Activated naive CD8-positive, alpha-beta T cell (primary cell): ENCODE results near the gene CKAP4.

Source experiments
- H3K27ac Mint-ChIP-seq: one replicate; pipeline ENCODE4 v1.8.0; 2021; ENCODE audit warnings: mixed read lengths
- H3K27me3 Mint-ChIP-seq: one replicate; pipeline ENCODE4 v1.8.0; 2021; ENCODE audit warnings: mixed read lengths
- H3K36me3 Mint-ChIP-seq: one replicate; pipeline ENCODE4 v1.8.0; 2021; ENCODE audit warnings: mixed read lengths
- H3K4me1 Mint-ChIP-seq: one replicate; pipeline ENCODE4 v1.8.0; 2021; ENCODE audit warnings: low read depth, mixed read lengths
- H3K4me3 Mint-ChIP-seq: one replicate; pipeline ENCODE4 v1.8.0; 2021; ENCODE audit warnings: mild to moderate bottlenecking, mixed read lengths
- H3K9me3 Mint-ChIP-seq: one replicate; pipeline ENCODE4 v1.8.0; 2021; ENCODE audit warnings: low read depth, mixed read lengths

The CKAP4 gene

GRCh38 chr12:106281804-106282203, 34.0 kb upstream of the CKAP4 start:
- Mint-ChIP-seq H3K9me3 (peaks cover 9% of the 10 kb centered on the region), H3K27ac (no peak overlapping the region), H3K4me1 (peaks cover 7% of the 10 kb centered on the region), H3K36me3 (peaks cover 4% of the 10 kb centered on the region), H3K4me3 (no peak overlapping the region), H3K27me3 (no peaks in the 10 kb centered on the region)

- H3K4me1 Mint-ChIP-seq, result peaks cover 7% of the 10 kb centered on the region
- no peaks in the 10 kb centered on the region for H3K27me3 Mint-ChIP-seq
- no peak overlapping the region for H3K27ac Mint-ChIP-seq
- H3K36me3 Mint-ChIP-seq, result peaks cover 4% of the 10 kb centered on the region
- H3K4me3 Mint-ChIP-seq, result no peak overlapping the region
- H3K9me3 Mint-ChIP-seq, result peaks cover 9% of the 10 kb centered on the region
Observed at GRCh38 chr12:106281056-106281782, 33.4 kb upstream of the CKAP4 start.

- Mint-ChIP-seq H3K27me3 (no peaks in the 10 kb centered on the region), H3K9me3 (peaks cover 9% of the 10 kb centered on the region), H3K4me1 (peaks cover 7% of the 10 kb centered on the region), H3K4me3 (no peak overlapping the region), H3K27ac (no peak overlapping the region), H3K36me3 (peaks cover 4% of the 10 kb centered on the region)
Observed at GRCh38 chr12:106280106-106280505, 32.3 kb upstream of the CKAP4 start.

- Mint-ChIP-seq H3K9me3 (peaks cover 1% of the 10 kb centered on the region), H3K36me3 (no peaks in the 10 kb centered on the region), H3K4me3 (no peak overlapping the region), H3K27ac (no peak overlapping the region), H3K4me1 (no peaks in the 10 kb centered on the region), H3K27me3 (no peaks in the 10 kb centered on the region)
Observed at GRCh38 chr12:106276032-106276740, 28.4 kb upstream of the CKAP4 start.

GRCh38 chr12:106275458-106275857, 27.6 kb upstream of the CKAP4 start:
- H3K4me3 Mint-ChIP-seq, result no peak overlapping the region
- no peaks in the 10 kb centered on the region for H3K36me3 Mint-ChIP-seq
- no peaks in the 10 kb centered on the region for H3K4me1 Mint-ChIP-seq
- no peaks in the 10 kb centered on the region for H3K27me3 Mint-ChIP-seq
- H3K27ac Mint-ChIP-seq, result no peak overlapping the region
- no peaks in the 10 kb centered on the region for H3K9me3 Mint-ChIP-seq

GRCh38 chr12:106274575-106275121, 26.8 kb upstream of the CKAP4 start:
- H3K9me3 Mint-ChIP-seq, result no peaks in the 10 kb centered on the region
- no peaks in the 10 kb centered on the region for H3K36me3 Mint-ChIP-seq
- no peaks in the 10 kb centered on the region for H3K27me3 Mint-ChIP-seq
- no peak overlapping the region for H3K27ac Mint-ChIP-seq
- H3K4me1 Mint-ChIP-seq, result no peaks in the 10 kb centered on the region
- no peak overlapping the region for H3K4me3 Mint-ChIP-seq

GRCh38 chr12:106274012-106274411, 26.2 kb upstream of the CKAP4 start:
- Mint-ChIP-seq H3K27ac (no peak overlapping the region), H3K9me3 (no peaks in the 10 kb centered on the region)

GRCh38 chr12:106273491-106273890, 25.7 kb upstream of the CKAP4 start:
- no peaks in the 10 kb centered on the region for H3K9me3 Mint-ChIP-seq
- H3K4me3 Mint-ChIP-seq, result no peak overlapping the region
- no peak overlapping the region for H3K27ac Mint-ChIP-seq
- H3K27me3 Mint-ChIP-seq, result no peaks in the 10 kb centered on the region
- no peaks in the 10 kb centered on the region for H3K4me1 Mint-ChIP-seq
- H3K36me3 Mint-ChIP-seq, result no peaks in the 10 kb centered on the region

More at GRCh38 chr12:106274012-106274411, 26.2 kb upstream of the CKAP4 start:
- Mint-ChIP-seq H3K4me3 (no peak overlapping the region), H3K4me1 (no peaks in the 10 kb centered on the region), H3K27me3 (no peaks in the 10 kb centered on the region), H3K36me3 (no peaks in the 10 kb centered on the region)

- Mint-ChIP-seq H3K4me3 (no peak overlapping the region), H3K36me3 (no peaks in the 10 kb centered on the region), H3K27ac (no peak overlapping the region), H3K27me3 (no peaks in the 10 kb centered on the region), H3K4me1 (peaks cover 7% of the 10 kb centered on the region), H3K9me3 (no peaks in the 10 kb centered on the region)
Observed at GRCh38 chr12:106271575-106272505, 24.0 kb upstream of the CKAP4 start.

GRCh38 chr12:106269150-106269771, 21.4 kb upstream of the CKAP4 start:
- H3K4me3 Mint-ChIP-seq, result no peak overlapping the region
- peaks cover 7% of the 10 kb centered on the region for H3K4me1 Mint-ChIP-seq
- no peaks in the 10 kb centered on the region for H3K9me3 Mint-ChIP-seq
- H3K36me3 Mint-ChIP-seq, result no peaks in the 10 kb centered on the region
- no peaks in the 10 kb centered on the region for H3K27me3 Mint-ChIP-seq
- H3K27ac Mint-ChIP-seq, result no peak overlapping the region

- H3K4me3 Mint-ChIP-seq, result no peak overlapping the region
- H3K4me1 Mint-ChIP-seq, result peaks cover 7% of the 10 kb centered on the region
- no peaks in the 10 kb centered on the region for H3K9me3 Mint-ChIP-seq
- H3K36me3 Mint-ChIP-seq, result no peaks in the 10 kb centered on the region
- H3K27ac Mint-ChIP-seq, result no peak overlapping the region
- no peaks in the 10 kb centered on the region for H3K27me3 Mint-ChIP-seq
Observed at GRCh38 chr12:106267535-106267934, 19.7 kb upstream of the CKAP4 start.

GRCh38 chr12:106265116-106265515, 17.3 kb upstream of the CKAP4 start:
- Mint-ChIP-seq H3K27ac (no peak overlapping the region), H3K4me1 (peaks cover 7% of the 10 kb centered on the region), H3K27me3 (no peaks in the 10 kb centered on the region), H3K4me3 (no peak overlapping the region), H3K9me3 (no peaks in the 10 kb centered on the region), H3K36me3 (no peaks in the 10 kb centered on the region)

GRCh38 chr12:106258935-106259334, 11.1 kb upstream of the CKAP4 start:
- H3K4me3 Mint-ChIP-seq, result no peak overlapping the region
- H3K27ac Mint-ChIP-seq, result no peak overlapping the region
- H3K9me3 Mint-ChIP-seq, result no peaks in the 10 kb centered on the region

GRCh38 chr12:106258226-106258625, 10.4 kb upstream of the CKAP4 start:
- Mint-ChIP-seq H3K9me3 (no peaks in the 10 kb centered on the region), H3K4me3 (no peak overlapping the region), H3K4me1 (no peaks in the 10 kb centered on the region), H3K27me3 (no peaks in the 10 kb centered on the region), H3K36me3 (no peaks in the 10 kb centered on the region), H3K27ac (no peak overlapping the region)

More at GRCh38 chr12:106258935-106259334, 11.1 kb upstream of the CKAP4 start:
- H3K4me1 Mint-ChIP-seq, result no peaks in the 10 kb centered on the region
- no peaks in the 10 kb centered on the region for H3K36me3 Mint-ChIP-seq
- H3K27me3 Mint-ChIP-seq, result no peaks in the 10 kb centered on the region
